Stimulated activated CD8-positive, alpha-beta memory T cell treated with anti-CD3 and anti-CD28 coated beads, Interleukin-4, amount 100 ng/mL, for 4 hours (primary cell): ENCODE data around the gene ARL6IP1.
A peak's percentile ranks its signal among the peaks of the same experiment; 100 is the strongest.
"Not testable (repeated sequence)": the region's sequence is repeated elsewhere in the genome, so short reads cannot be mapped to it uniquely, and the experiment has no call there.

ENCODE experiments used
- DNase-seq, 2 donors: peaks; one replicate each; pipeline ENCODE4 v3.0.0-alpha.2; 2020; ENCODE audit warnings: low read depth in 2 of 2, low spot score in 1 of 2

Gene ARL6IP1

GRCh38 chr16:18762713-18763112 lies 38.6 kb downstream of the ARL6IP1 start:
- DNase-seq, result not testable (repeated sequence)

- peak; percentile 17 to 20 for DNase-seq
Observed at GRCh38 chr16:18759598-18760520, 41.5 kb downstream of the ARL6IP1 start.

- DNase-seq, result not testable (repeated sequence)
Observed at GRCh38 chr16:18757960-18758660, 43.2 kb downstream of the ARL6IP1 start.

GRCh38 chr16:18756639-18757038 lies 44.7 kb downstream of the ARL6IP1 start:
- DNase-seq, result not testable (repeated sequence)

- DNase-seq, result not testable (repeated sequence)
Observed at GRCh38 chr16:18742870-18743269, 58.5 kb downstream of the ARL6IP1 start.
